ENCODE measurements around the gene ANKRD33.

GRCh38 chr12:51907083-51907855 is 19.4 kb downstream of the ANKRD33 start, which contains the start of gene ACVRL1:
- no peak for TF ChIP-seq PPARA (CRISPR knock-in tag; IDR thresholded peaks at IDR 0.05; ENCODE audit: borderline replicate concordance)
- TF ChIP-seq SNAI2 (CRISPR knock-in tag; IDR thresholded peaks at IDR 0.05), result no peak
- TF ChIP-seq POU6F1 (CRISPR knock-in tag; IDR thresholded peaks at IDR 0.05; ENCODE audit: borderline replicate concordance, low read depth), result no peak
- TF ChIP-seq PATZ1 (CRISPR knock-in tag; IDR thresholded peaks at IDR 0.05; ENCODE audit: borderline replicate concordance), result no peak
- TF ChIP-seq ZNF8 (CRISPR knock-in tag; IDR thresholded peaks at IDR 0.05), result no peak
- no peak for TF ChIP-seq ZFP3 (CRISPR knock-in tag; IDR thresholded peaks at IDR 0.05)
- TF ChIP-seq ZC3H10 (CRISPR knock-in tag; IDR thresholded peaks at IDR 0.05), result no peak
- TF ChIP-seq TCF4 (CRISPR knock-in tag; IDR thresholded peaks at IDR 0.05; ENCODE audit: borderline replicate concordance), result no peak
- TF ChIP-seq, protein P1, sequence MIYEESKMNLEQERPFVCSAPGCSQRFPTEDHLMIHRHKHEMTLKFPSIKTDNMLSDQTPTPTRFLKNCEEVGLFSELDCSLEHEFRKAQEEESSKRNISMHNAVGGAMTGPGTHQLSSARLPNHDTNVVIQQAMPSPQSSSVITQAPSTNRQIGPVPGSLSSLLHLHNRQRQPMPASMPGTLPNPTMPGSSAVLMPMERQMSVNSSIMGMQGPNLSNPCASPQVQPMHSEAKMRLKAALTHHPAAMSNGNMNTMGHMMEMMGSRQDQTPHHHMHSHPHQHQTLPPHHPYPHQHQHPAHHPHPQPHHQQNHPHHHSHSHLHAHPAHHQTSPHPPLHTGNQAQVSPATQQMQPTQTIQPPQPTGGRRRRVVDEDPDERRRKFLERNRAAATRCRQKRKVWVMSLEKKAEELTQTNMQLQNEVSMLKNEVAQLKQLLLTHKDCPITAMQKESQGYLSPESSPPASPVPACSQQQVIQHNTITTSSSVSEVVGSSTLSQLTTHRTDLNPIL (CRISPR knock-in tag; IDR thresholded peaks at IDR 0.05; ENCODE audit: low read depth), result no peak
